GM19438 (cell line): ENCODE data around the gene LRRC53.

Experiments
- ATAC-seq: cut with Tn5 transposase; IDR thresholded peaks from one replicate; pipeline ENCODE4 v1.9.1; 2021; ENCODE audit warnings: low read depth; ENCODE audit not compliant: unreplicated experiment

Gene LRRC53

DNA sequence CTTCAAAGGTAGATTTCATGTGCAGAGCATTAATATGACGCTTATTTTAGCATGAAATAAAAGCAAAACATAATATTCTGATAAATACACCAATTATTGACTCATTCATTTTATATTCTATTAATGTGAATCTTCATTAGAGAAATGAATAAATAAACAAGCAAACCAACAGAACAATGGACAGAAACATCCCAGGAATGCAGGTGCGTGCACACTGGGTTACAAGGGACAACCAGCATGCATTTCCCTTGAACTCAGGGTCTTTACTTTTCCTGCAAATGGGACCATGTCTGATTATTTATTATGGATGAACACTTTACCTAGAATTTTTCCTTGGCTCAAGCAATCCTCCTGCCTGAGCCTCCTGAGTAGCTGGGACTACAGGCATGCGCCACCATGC lies 13.5 kb downstream of the LRRC53 start:
- no peak for ATAC-seq

DNA sequence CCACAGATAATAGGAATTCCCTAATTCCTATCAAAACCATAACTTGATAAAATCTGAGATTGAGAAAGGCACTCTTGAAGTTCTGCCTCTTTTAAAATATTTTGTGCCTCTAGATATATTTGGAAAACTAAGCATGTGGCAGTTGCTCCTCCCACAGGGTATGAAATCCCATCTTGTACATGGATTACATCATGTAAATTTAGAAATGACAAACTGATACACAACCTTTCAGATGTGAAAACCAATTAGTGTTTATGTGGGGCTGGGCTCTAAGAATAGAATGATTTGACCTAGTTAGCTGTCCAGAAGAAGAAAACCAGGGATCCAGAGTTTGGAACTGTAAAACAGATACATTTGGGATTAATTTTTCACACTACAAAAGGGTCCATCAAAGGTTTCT lies 15.7 kb downstream of the LRRC53 start:
- no peak for ATAC-seq

DNA sequence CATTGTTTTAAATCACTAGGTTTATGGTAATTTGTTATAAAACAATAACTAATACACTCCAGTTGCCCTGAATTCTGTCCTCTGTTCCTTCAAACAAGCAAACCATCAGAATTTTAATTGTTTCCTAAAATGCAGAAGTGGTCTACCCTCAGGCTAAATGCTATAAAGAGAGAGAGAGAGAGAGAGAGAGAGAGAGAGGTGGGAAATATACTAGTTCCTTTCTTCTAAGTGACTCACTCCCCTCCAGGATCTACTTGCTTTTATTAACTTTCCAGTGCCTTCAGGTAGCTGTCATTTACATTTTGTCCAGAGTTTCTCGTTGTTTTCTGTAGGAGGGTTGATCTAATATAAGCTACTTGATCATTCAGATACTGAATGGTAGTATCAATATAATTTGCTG lies 26.4 kb downstream of the LRRC53 start:
- ATAC-seq, result no peak

DNA sequence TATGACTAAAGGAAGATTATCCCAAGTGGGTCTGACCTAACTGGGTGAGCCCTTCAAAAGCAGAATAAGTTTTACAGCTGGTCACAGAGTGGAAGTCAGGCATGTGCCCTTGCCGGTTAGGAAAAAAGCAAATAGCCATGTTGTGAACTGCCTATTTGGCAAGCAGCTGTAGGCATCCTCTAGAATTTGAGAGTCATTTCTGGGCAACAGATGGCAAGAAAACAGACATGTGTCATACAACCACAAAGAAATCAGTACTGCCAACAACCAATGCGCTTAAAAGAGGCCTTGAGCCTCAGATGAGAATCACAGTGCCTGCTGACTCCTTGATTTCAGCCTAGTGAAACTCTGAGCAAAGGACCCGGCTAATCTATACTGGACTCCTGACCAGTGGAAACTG lies 26.8 kb downstream of the LRRC53 start:
- ATAC-seq, result no peak

DNA sequence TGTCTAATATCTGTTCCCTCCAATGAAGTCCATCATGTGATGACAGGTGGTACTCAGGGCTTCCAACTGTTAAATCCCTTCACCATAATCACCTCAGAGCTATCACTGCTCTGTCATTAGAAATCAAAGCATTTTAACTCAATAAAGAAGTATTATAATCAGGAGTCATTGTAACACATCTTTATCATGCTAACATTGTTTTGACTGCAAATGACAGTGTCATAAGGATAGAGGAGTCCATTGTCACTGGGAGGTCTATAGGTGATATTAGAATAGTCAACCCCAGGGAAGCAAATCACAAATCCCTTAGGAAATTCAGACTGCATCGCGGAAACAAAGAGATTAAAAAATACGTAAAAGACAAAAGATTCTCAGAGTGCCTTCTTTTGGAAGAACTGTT lies 30.8 kb downstream of the LRRC53 start:
- ATAC-seq, result no peak

DNA sequence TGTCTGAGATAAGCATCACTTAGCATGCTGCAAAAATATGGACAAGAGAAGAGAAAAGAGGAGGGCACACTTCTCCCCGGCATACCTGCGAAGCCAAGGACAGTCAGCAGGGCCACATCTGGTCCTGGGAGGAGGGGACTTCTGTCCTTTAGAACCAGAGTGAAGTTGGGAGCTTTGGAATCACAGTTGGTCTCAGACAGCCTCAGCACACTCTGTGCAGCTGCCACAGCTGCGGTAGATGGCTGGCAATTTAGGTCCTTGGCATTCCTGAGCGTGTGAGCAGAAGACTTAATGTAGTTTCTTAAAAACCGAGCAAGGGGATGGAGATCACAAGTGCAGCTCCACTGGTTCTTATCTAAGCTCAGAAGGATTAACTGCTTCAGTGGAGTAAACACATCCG lies 32.3 kb downstream of the LRRC53 start:
- no peak for ATAC-seq

DNA sequence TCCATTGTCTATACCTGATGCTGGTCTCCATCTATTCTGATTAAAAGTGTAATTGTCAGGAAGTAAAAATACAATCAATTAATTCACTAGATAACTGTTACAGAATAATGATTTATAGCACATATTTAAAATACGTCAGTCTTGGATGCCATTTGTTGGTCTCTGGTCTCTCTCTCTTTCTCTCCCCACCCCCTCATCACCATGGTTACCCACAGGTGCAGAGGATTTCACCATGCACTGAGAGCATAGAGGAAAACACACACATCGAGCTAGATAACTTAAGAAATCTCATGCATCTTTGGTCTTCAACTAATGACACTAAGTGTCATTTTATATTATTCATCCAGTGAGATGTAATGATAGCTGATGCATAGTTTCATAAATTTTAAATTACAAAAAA lies 33.4 kb downstream of the LRRC53 start:
- ATAC-seq, result no peak

DNA sequence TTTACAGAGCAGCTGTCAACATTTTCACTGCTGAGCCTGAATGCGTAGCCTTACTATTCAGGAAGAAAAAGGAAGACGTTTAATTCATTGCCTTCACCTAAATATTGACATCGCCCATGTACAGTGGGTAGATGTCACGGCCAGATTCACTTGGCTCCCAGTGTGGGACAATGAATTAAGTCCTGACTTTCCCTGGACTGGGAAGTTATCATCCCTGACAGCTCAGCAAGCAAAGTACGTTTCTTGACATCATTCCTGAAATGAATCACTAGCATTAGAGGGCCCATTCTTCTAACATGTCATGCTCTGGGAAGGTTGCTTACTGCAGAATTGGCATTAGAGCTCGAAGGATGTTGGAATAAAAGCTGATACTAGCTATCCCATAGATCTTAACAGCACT lies 37.8 kb downstream of the LRRC53 start:
- no peak for ATAC-seq

DNA sequence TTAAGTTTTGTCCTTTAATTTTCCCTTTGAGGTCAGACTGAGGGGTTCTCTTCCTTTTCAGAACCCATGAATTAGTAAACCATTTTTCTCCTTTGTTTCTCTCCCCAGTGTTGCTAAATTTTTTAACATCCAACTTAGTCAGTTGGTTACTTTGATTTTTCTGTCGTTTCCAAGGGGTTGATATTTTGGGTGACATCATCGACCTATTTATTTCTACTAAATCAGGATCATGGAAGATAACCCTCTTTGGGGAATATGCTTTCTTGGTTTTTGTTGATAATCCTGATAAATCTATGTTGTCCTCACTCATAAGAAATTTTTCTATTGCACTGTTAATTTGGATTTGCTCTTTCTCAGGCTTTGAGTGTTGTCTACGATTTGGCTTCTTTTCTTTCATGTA lies 40.9 kb downstream of the LRRC53 start:
- no peak for ATAC-seq

DNA sequence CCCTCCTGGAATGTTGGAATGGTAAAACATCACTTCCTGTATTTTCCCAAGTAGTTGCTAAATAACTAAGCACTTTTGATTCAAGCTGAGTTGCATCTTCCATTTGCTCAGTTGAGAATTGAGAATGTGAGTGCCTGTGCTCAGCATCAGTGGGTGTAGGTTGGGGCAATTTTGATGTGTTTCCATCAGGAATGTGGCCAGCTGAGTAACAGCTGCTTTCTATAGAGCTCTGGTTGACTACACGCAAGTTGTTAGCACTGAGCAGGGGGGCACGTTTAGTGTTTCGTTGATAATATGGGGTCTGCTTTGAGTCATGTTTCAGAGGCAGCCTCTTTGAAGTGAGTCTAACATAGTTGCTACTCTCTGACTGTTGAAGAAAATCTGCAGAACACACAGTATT lies 41.5 kb downstream of the LRRC53 start:
- no peak for ATAC-seq

DNA sequence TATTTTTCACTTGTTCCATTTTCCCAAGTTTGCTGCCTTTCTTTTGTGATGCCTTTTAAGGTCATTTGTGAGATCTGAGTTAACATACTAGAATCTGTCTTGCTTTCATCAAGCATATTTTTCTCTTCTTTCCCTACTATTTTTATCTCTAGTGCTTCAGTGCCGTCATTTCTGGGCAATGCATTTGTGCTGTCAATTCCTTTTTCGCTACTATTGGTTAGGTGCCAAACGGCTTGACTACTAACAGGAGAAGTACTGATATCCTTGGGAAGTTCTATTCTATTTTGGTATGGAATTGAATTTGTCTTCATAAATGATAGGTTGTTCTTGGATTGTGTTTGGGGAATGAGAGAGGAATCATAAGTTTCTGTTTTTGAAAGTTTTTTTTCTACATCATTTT lies 42.2 kb downstream of the LRRC53 start:
- no peak for ATAC-seq

DNA sequence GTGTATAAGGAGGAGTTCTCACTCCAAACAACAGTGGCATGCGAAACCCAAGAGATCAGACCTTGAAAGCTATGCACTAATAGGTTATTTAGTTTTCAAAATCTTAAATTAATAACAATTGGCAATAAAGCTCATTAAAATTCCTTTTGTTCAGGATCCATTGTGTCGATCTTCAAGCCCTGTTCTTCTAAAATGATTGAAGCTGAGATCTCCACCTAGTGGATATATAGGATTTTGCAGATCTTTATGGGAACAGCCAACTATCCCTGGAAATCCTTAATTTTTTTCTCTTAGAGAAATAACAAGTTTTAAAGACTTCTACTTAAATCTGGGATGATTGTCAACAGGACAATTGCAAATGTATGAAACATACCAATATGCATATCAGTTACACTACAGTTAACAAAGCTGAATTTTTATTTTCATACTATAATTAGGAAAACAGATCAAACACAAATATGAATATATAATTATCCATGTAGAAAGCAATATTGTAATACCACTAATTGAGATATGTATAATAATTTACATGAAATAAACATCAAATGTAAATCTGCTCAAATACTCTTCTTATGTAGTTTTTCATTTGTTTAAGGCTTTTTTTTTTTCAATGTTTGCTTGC lies 43.3 kb downstream of the LRRC53 start:
- ATAC-seq, result no peak

DNA sequence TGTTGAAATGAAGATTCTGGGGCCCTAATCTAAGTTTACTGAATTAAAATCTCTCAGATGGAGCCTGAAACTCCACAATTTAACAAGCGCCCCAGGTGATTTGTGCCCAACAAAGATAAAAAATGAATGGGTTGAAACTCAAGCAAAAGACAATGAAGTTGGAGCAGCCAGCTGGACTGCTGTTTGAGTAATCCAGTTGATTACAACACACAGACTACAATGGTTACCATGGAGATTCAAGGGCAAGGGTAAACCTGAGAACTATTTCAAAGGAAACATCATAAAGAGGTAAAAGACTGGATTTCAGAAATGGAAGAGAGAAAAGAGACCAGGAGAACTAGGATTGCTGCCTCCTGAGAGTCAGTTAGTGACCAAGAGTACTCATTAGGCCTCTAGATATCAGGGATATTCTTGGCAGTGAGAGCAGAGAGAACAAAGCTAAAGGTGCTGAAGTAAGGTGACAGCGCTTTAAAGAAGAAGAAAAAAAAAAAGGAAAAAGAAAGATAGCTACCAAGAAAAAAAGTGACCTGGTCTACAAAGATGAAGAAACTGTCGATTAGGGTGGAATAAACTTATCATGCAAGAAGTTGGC lies 44.5 kb downstream of the LRRC53 start:
- ATAC-seq, result no peak

DNA sequence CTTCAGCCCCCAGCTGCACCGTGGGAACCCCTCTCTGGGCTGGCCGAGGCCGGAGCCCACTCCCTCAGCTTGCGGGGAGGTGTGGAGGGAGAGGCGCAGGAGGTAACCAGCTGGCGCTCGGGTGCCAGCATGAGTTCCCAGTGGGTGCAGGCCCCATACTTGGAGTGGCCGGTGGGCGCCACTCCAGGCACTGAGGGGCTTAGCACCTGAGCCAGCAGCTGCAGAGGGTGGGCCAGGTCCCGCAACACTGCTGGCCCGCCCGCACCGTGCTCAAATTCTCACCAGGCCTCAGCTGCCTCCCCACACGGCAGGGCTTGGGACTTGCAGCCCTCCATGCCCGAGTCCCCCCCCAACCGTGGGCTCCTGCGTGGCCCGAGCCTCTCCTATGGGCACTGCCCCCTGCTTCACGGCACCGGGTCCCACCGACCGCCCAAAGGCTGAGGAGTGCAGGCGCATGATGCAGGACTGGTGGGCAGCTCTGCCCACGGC lies 47.2 kb downstream of the LRRC53 start:
- ATAC-seq, result no peak

DNA sequence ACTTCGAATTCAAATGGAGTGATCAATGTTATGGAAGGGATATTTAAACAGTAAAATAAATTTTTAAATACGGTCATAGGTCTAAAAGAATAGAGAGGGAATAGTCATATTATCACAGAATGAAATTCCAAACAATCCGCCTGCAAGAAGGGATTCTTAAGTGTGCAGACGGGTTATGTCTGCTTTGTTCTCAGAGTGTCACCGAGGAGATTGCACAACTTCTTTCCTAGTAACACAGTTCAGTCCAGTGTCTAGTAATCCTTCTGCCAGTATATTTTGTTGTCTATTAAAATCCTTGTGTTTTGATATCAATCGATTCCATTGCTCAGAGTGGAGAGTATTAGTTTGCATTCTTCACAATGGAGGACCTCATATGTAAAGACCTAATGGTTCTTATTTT lies 48.4 kb downstream of the LRRC53 start:
- no peak for ATAC-seq

DNA sequence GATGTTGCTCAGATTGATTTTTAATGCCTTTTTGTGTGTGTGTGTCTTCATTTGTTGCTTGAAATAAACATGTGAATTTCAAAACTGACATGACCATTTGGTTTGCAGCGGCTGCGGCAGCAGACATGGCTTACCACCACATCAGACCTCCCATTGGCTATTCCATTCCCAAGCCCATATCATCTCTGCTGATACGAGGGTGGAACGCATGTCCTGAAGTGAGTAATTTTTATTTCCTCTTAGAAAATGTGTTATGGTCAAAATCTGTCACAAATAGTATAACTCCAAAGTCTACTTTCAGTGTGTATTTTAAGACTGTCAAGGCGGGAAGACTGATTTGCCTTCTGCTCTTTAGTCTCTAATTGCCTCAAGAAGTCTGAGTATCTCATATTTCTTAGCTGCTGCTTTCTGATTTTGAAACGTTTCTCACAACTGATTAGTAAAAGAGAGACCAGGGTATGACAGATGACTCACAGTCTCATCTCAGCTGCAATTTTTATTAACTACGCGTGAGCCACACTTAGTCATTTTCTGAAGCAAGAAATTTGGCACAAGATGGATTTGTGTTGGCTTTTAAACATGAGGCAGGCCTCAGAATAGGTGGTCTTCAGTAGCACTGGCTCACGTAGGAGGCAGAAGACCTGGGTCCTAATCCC lies 49.0 kb downstream of the LRRC53 start:
- ATAC-seq, result no peak

DNA sequence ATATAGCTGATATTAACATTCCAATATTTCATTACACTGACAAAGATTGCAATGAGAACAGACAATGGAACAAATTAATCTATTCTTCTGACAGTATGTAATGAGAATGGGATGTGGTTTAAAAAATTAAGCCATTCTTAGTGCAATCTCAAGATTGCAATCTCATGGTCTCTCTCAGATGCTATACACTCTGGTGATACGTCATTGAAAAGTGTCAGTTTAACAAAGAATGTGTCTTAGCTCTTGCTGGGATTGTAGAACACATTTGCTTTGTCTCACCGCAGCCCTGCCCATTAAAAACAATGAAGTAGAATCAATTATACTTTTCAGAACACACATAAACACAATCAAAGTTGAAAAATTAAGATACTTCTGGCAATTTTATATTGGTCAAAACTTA lies 55.2 kb downstream of the LRRC53 start:
- no peak for ATAC-seq

DNA sequence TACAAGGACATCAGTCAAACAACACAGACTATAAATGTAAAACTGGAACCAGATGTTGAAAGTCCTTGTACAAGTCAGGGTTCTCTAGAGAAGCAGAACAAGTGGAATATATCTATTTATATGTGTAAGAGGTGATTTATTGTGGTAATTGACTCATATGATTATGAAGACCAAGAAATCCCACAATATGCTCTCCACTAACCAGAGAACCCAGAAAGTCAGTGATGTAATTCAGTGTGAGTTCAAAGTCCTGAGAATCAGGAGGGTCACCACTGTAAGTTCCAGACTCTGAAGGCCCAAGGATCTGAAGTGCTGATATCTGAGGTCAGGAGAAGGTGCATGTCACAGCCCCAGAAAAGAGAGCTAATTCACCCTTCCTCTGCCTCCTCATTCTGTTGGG lies 57.0 kb downstream of the LRRC53 start:
- no peak for ATAC-seq

DNA sequence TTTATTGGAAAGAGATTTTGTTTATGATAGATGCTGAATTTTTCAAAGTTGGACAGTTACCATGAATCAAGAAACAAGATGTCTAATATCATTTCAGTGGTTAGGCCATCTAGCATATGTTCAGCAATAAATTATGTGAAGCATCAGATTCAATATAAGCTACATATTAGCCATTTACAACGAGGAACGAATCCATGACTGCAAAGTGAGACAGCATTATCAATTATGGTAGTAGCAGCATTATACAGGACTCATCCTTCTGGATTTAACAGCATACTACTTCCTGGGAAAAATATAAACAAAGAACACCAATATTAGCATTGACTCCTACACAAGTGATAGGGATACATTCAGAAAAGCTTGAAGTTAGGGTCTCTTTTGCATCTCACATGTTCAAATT lies 59.1 kb downstream of the LRRC53 start:
- ATAC-seq, result no peak

DNA sequence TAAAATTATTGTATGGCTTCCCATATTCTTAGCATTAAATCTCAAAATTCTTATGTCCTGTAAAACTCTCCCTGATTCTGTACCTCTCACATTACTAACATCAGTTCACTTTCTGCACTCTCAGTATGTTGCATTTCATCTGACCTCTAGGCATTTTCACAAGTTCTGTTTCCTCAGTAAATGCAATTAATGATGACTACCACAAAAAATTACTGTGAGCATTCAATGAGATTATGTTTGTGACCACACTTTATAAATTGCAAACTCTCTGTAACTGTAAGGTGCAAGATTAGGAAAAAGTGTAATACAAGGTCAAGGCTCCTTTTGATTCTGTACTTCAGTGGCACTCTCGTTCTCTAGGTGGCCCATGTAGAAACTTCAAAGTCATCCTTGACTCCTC lies 60.4 kb downstream of the LRRC53 start:
- no peak for ATAC-seq

DNA sequence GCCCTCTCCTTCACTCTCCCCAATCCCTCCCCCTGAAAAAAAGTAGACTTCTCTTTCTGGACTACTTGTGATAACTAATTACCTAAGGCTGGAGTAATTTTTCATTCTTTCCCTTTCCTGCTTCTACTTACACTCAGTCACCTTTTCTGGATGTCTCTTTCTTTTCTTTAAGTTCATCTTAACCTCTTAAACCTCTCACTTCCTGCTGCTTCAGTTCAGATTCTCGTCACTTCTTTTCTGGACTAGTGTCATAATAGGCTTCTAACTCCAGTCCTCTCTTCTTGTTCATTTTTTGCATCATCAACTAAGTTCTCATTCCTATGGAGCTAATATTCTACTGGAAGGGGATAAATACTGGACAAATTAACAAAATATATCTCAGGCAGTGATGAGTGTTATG lies 75.4 kb downstream of the LRRC53 start:
- no peak for ATAC-seq

DNA sequence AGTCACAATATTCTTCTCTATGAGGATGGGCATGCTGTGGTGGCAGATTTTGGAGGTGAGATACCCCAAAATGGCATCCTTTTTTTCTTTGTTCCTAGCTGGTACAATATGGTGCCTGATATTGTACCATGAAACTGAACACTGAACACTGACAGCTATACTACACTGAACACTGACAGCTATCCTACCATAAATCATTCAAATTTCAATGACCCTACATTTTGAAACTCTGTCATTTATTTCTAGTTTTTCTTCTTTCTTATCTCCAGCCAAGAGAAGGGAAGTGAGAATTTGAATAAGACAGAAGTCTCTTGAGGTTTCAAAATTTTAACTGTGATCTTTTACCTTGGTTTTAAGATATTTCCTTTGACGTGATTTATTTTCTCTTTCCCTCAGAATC lies 76.3 kb downstream of the LRRC53 start:
- ATAC-seq, result no peak
